Stimulated activated CD4-positive, alpha-beta T cell treated with anti-CD3 and anti-CD28 coated beads, Interleukin-1b, Interleukin-23, amount 100 ng/mL, for 48 hours (primary cell): ENCODE results near the gene WDFY2.
"Not testable (repeated sequence)": the region's sequence is repeated elsewhere in the genome, so short reads cannot be mapped to it uniquely, and the experiment has no call there.

Experiments
- DNase-seq: peaks from one replicate; pipeline ENCODE4 v3.0.0-alpha.2; 2020

Gene WDFY2

DNA sequence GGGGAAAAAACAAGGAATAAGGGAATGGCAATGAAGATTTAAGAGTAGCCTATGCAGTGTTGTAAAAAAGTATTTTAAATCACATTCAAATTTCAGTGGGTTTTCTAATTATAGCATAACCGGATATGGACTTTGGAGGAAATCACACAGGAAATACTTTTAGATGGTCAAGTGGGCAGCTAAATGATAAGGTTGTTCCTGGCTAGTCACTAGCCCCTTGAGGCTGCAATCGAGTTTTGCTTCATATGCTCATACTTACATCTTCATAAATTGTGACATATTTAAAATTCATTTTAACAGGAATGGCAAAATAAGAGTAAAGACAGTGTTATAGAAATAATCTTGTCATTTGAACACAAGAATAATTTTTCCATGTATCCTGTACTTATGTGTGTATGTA is 88.9 kb downstream of the WDFY2 start:
- no peak for DNase-seq

- DNase-seq = no peak
Measured at GRCh38 chr13:51674276-51674675, 90.0 kb downstream of the WDFY2 start.

- DNase-seq = no peak
Measured at GRCh38 chr13:51675385-51675784, 91.1 kb downstream of the WDFY2 start.

DNA sequence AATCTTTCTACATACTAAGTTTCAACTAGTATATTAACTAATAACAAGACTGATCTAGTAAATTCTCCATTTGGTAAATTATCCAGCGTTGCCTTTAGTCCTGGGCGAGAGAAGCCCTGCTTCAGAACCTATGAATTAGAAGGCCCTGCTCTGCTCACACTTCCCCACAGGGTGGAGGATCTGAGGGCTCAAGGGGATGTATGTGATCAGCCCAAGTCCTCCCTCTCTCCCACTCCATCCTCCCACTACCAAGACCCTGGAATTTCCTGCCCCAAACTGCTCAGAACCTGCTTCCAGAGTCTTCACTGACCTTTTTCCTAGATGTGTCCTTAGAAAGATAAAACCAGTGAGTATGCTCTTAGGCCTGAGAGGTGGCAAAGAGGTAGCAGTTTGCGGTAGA is 91.6 kb downstream of the WDFY2 start:
- no peak for DNase-seq

- DNase-seq = no peak
Measured at GRCh38 chr13:51676739-51677138, 92.5 kb downstream of the WDFY2 start.

DNA sequence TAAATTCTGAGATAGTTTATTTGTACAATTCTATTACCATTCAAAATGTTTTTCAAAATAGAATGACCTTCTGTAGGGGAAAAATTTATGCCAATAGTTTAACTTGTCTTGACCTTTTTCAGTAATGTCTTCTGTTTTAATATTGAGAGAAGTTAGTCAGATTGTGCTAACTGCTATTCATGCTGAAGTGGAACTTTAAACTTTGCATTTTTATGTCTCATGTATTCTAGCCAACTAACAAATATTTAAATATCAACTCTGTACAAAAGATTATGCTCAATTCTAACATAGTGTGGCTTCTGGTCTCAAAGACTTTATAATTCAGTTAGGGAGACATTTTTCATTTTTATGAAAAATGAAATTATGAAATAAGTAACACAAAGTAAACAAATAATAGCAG is 94.2 kb downstream of the WDFY2 start:
- DNase-seq = no peak

- no peak for DNase-seq
Measured at GRCh38 chr13:51679616-51680015, 95.4 kb downstream of the WDFY2 start.

DNA sequence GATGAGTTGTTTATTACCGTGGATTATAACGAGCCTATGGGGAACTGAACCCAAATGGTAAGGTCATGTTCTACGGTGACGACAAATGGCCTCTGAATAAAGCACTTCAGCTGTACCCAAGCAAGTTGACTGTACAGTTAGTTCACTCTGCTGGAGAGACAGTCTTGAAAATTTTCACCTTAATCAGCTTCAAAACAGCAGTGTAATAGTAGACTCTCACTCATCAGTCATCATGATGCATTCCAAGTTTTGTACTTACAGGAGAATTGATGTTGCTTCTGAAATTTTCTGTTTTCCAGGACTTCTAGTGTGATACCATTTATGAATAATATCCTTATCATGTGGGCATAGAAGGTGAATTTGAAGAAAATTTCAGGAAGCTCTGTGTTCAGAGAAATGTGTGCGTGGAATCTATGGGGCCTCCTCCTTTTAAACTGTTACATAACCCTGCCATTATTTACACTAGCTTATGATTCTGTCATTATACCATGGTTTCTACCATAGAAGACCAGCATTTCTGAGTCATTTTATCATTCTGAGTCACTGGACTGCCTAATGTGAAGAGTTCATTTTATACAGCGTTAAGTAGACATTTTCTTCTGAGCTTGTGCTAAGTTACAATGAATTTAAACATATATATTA is 96.9 kb downstream of the WDFY2 start:
- no peak for DNase-seq

DNA sequence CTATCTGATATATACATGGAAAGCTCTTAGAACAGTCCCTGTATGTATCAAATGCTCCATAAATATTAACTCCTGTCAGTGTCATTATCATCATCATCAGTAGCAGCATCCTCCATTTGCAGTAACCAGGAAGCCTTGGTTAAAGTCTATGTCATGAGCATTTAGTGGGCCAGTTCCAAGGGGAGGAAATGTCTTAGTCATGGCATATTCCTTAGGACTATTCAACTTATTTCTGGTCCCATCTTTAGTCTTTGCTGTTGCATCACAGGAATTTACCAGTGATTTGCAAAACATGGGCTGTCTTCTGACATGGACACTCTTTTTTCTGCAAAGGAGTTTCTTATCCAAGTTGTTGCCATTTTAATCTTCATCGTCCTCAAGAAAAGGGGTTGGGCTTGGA is 98.4 kb downstream of the WDFY2 start:
- no peak for DNase-seq

DNA sequence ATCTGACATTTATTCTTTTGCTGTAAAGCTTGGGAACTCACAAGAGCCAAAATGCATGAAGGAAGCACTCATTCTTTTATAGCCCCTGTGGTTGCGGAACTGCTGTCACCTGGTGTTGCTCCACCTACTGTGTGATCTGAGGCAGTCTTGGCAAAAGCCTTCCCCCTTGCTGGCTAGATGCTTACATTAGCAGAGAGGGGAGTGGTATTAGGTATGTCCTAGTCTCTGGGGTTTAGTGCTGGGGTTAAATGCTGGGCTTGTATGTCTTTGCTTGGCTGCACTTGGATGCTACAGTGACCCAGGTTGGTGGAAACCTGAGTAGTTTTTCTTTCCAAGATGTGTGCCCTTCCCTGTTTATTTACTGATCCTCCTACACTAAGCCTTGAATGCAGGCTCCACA is 99.3 kb downstream of the WDFY2 start:
- DNase-seq = no peak

DNA sequence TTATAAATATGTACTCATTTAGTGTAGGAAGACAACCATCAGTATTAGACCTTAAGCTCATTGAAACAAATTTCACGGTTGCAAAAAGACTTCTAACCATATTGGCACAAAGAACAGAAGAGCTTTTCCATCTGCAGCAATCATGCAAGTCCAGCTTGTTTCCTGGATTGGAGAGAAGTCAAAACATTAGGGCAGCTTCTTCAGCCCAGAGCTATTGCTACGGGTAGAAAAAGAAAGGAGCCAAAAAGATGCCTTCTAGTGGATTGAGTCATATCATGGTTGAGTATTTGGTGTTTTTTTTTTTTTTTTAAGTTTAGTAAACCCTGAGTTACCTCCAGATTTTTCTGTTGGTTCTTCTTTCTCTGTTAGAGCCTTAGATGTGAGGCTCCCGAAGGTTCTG is 99.8 kb downstream of the WDFY2 start:
- DNase-seq = no peak

DNA sequence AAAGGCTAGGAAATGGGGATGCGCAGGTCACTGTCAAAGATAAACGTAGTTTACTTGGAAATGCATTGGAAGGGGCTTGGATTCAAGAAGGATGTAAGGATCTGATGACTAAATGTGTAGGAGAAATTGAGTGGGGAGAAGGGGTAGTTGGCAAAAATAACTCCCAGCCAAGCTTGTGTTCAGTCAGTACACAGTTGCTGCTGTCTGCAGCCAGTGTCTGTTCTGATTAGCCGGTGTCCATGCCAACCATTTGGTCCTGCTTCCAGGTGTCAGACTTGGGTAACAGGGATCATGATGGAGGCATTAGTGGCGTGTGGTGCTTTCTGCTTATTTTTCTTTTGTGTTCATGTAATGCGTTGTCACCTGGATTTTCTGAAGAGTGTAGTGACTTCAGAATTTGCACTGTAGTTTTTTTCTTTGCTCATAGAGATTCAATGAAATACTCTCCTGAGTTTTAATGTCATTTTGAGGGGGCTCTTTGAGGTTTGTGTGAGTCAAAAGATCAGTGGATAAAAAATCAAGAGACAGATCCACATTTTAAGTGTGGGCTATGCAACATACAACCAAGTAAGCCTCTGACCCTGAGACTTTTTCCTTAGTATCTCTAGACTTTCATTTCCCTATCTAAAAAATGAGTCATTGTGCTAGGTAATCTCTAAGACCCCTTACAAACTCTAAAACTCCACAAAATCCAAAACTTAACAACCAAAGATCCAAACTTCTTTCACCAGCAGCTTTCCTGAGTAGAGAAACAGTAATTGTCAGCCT is 103.9 kb downstream of the WDFY2 start:
- DNase-seq = no peak

- DNase-seq = no peak
Measured at GRCh38 chr13:51688937-51689662, 104.8 kb downstream of the WDFY2 start.

DNA sequence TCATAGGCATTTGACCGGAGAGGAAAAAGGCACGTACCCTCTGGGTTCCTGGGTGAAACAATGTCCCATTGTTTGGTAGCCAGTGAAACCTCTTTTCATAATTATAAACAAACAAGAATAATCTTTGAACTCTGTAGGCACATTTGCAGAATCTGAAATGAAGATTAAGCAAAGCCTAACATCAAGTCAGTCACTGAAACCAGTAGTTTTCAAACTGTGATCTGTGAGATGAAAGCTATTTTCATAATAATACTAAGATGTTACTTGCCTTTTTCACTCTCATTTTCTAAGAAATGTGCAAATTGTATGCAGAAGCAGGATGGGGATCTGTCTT is 105.4 kb downstream of the WDFY2 start:
- DNase-seq = no peak

- DNase-seq = not testable (repeated sequence)
Measured at GRCh38 chr13:51695677-51696076, 111.4 kb downstream of the WDFY2 start.

DNA sequence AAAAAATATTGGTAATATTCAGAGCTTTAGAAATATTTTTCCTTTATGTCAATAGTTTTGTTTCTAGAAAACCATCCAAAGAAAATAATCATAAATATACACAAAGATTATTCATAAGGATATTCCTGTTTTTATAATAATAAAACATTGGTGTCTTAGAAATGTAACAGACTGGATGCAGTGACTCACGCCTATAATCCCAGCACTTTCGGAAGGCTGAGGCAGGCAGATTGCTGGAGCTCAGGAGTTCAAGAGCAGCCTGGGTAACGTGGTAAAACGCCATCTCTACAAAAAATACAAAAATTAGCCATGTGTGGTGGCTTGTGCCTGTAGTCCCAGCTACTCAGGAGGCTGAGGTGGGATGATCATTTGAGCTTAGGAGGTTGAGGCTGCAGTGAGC is 112.9 kb downstream of the WDFY2 start:
- DNase-seq = no peak

GRCh38 chr13:51697855-51698254 is 113.6 kb downstream of the WDFY2 start:
- no peak for DNase-seq

GRCh38 chr13:51698352-51698751 is 114.1 kb downstream of the WDFY2 start:
- no peak for DNase-seq

- no peak for DNase-seq
Measured at GRCh38 chr13:51704399-51705313, 120.4 kb downstream of the WDFY2 start.

DNA sequence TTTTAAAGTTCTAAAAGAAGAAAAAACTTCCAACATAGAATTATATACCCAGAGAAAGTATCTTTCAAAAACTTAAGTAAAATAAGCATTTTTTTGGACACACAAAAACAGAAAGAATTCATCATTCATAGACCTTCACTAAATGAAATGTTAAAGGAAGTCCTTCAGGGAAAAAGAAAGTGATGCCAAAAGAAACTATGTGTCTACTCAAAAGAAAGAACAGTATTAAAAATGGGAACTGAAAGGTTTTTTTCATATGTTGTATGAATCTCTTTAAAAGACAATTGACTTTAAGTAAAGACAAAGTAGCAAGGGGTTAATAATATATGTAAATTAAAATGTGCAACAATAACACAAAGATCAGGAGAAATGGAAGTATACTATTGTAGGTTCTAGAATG is 123.2 kb downstream of the WDFY2 start:
- DNase-seq = no peak

DNA sequence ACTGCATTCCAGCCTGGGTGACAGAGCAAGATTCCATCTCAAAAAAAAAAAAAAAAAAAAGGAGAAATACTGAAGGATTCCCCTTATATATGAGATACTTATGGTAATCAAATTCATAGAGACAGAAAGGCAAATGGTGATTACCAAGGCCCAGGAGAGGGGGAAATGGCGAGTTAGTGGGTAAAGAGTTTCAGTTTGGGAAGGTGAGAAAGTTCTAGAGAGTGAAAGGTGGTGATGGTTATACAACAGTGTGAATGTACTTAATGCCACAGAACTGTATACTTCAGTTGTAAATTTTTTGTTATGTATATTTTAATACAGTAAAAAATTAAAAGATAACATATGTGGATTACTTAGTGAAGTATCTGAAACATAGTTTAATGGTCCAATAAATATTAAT is 129.5 kb downstream of the WDFY2 start:
- DNase-seq = no peak

GRCh38 chr13:51714663-51715168 is 130.5 kb downstream of the WDFY2 start:
- no peak for DNase-seq

- DNase-seq = peak; percentile 29
Measured at GRCh38 chr13:51715613-51716012, 131.4 kb downstream of the WDFY2 start.
